ENCODE measurements around the gene C9orf40. TPM values are rescaled to one million over a fixed set of nuclear protein-coding genes. Genes with fewer than 3 reads are reported as not detected.

The C9orf40 gene
- total RNA-seq, 1 experiment from 2014 or later: 8.0 TPM

- Histone ChIP-seq H3K27me3 (ENCODE audit: low read length) (no peaks in the 10 kb centered on the region), H4K20me1 (ENCODE audit: insufficient read depth, low read depth, low read length) (0 out of 2 replicates have a peak, but pooled peaks cover 5% of the 10 kb centered on the region), H3K27ac (ENCODE audit: low read length) (no peak overlapping the region), H3K79me2 (ENCODE audit: low read length) (peaks cover 18% of the 10 kb centered on the region), H3K36me3 (ENCODE audit: insufficient read depth, low read length) (0 out of 2 replicates have a peak, but pooled peaks cover 5% of the 10 kb centered on the region), H3K9ac (ENCODE audit: low read length) (peak overlapping the region; percentile 99), H3K4me2 (ENCODE audit: low read depth, low read length, poor library complexity, severe bottlenecking) (peak overlapping the region; percentile 96), H3K4me3 (ENCODE audit: low read length) (peak overlapping the region; percentile 93), H2AFZ (ENCODE audit: low read length) (peak overlapping the region; percentile 46; the same call in 1 of the 2 replicates), H3K4me1 (ENCODE audit: low read length) (peaks cover 31% of the 10 kb centered on the region), H3K9me2 (replicated peaks; ENCODE audit: insufficient read depth, low read length) (no peaks in the 10 kb centered on the region), H3K9me3 (ENCODE audit: low read length) (no peaks in the 10 kb centered on the region)
- peak; percentile 79 for DNase-seq
These were observed 974 bp downstream of the C9orf40 start for GRCh38 chr9:74951725-74952151.

GRCh38 chr9:74951107-74951720, 1.5 kb downstream of the C9orf40 start:
- Histone ChIP-seq H3K4me3 (ENCODE audit: low read length) (peak overlapping the region; percentile 93), H3K79me2 (ENCODE audit: low read length) (peaks cover 18% of the 10 kb centered on the region), H2AFZ (ENCODE audit: low read length) (peak overlapping the region; percentile 46; the same call in 1 of the 2 replicates)

GRCh38 chr9:74949859-74950855, 2.6 kb downstream of the C9orf40 start:
- Histone ChIP-seq H4K20me1 (ENCODE audit: insufficient read depth, low read depth, low read length) (0 out of 2 replicates have a peak, but pooled peaks cover 8% of the 10 kb centered on the region), H3K36me3 (ENCODE audit: insufficient read depth, low read length) (0 out of 2 replicates have a peak, but pooled peaks cover 5% of the 10 kb centered on the region), H3K27me3 (ENCODE audit: low read length) (no peaks in the 10 kb centered on the region), H3K9me3 (ENCODE audit: low read length) (no peaks in the 10 kb centered on the region), H3K9ac (ENCODE audit: low read length) (no peak overlapping the region), H2AFZ (ENCODE audit: low read length) (no peak overlapping the region), H3K27ac (ENCODE audit: low read length) (no peak overlapping the region), H3K4me2 (ENCODE audit: low read depth, low read length, poor library complexity, severe bottlenecking) (peak overlapping the region; percentile 96), H3K79me2 (ENCODE audit: low read length) (peaks cover 18% of the 10 kb centered on the region), H3K9me2 (replicated peaks; ENCODE audit: insufficient read depth, low read length) (no peaks in the 10 kb centered on the region), H3K4me1 (ENCODE audit: low read length) (peaks cover 31% of the 10 kb centered on the region), H3K4me3 (ENCODE audit: low read length) (no peak overlapping the region)
- no peak for DNase-seq

More at GRCh38 chr9:74951107-74951720, 1.5 kb downstream of the C9orf40 start:
- 0 out of 2 replicates have a peak, but pooled peaks cover 5% of the 10 kb centered on the region for H3K36me3 ChIP-seq (ENCODE audit: insufficient read depth, low read length)
- DNase-seq: no peak
- H3K9ac ChIP-seq (ENCODE audit: low read length): peak overlapping the region; percentile 99
- H4K20me1 ChIP-seq (ENCODE audit: insufficient read depth, low read depth, low read length): 0 out of 2 replicates have a peak, but pooled peaks cover 5% of the 10 kb centered on the region
- H3K27ac ChIP-seq (ENCODE audit: low read length): no peak overlapping the region
- peak overlapping the region; percentile 96 for H3K4me2 ChIP-seq (ENCODE audit: low read depth, low read length, poor library complexity, severe bottlenecking)
- H3K4me1 ChIP-seq (ENCODE audit: low read length): peaks cover 31% of the 10 kb centered on the region
- H3K9me2 ChIP-seq (replicated peaks; ENCODE audit: insufficient read depth, low read length): no peaks in the 10 kb centered on the region
- H3K9me3 ChIP-seq (ENCODE audit: low read length): no peaks in the 10 kb centered on the region
- no peaks in the 10 kb centered on the region for H3K27me3 ChIP-seq (ENCODE audit: low read length)

GRCh38 chr9:74948937-74949336, 3.8 kb downstream of the C9orf40 start:
- H3K27me3 ChIP-seq (ENCODE audit: low read length): no peaks in the 10 kb centered on the region
- 0 out of 2 replicates have a peak, but pooled peaks cover 8% of the 10 kb centered on the region for H4K20me1 ChIP-seq (ENCODE audit: insufficient read depth, low read depth, low read length)
- H3K4me2 ChIP-seq (ENCODE audit: low read depth, low read length, poor library complexity, severe bottlenecking): no peak overlapping the region
- H3K9me3 ChIP-seq (ENCODE audit: low read length): no peaks in the 10 kb centered on the region
- H3K9me2 ChIP-seq (replicated peaks; ENCODE audit: insufficient read depth, low read length): no peaks in the 10 kb centered on the region
- H2AFZ ChIP-seq (ENCODE audit: low read length): no peak overlapping the region
- H3K4me1 ChIP-seq (ENCODE audit: low read length): peaks cover 27% of the 10 kb centered on the region
- H3K27ac ChIP-seq (ENCODE audit: low read length): no peak overlapping the region
- H3K9ac ChIP-seq (ENCODE audit: low read length): no peak overlapping the region
- H3K36me3 ChIP-seq (ENCODE audit: insufficient read depth, low read length): 0 out of 2 replicates have a peak, but pooled peaks cover 5% of the 10 kb centered on the region
- DNase-seq: no peak
- H3K4me3 ChIP-seq (ENCODE audit: low read length): no peak overlapping the region
- peaks cover 18% of the 10 kb centered on the region for H3K79me2 ChIP-seq (ENCODE audit: low read length)

GRCh38 chr9:74946686-74947085, 6.0 kb downstream of the C9orf40 start:
- Histone ChIP-seq H3K27me3 (ENCODE audit: low read length) (no peaks in the 10 kb centered on the region), H3K4me1 (ENCODE audit: low read length) (peaks cover 17% of the 10 kb centered on the region), H3K9ac (ENCODE audit: low read length) (no peak overlapping the region), H3K9me3 (ENCODE audit: low read length) (no peaks in the 10 kb centered on the region), H3K4me3 (ENCODE audit: low read length) (no peak overlapping the region), H3K36me3 (ENCODE audit: insufficient read depth, low read length) (0 out of 2 replicates have a peak, but pooled peaks cover 5% of the 10 kb centered on the region), H3K27ac (ENCODE audit: low read length) (no peak overlapping the region), H3K4me2 (ENCODE audit: low read depth, low read length, poor library complexity, severe bottlenecking) (no peak overlapping the region), H2AFZ (ENCODE audit: low read length) (no peak overlapping the region), H4K20me1 (ENCODE audit: insufficient read depth, low read depth, low read length) (0 out of 2 replicates have a peak, but pooled peaks cover 8% of the 10 kb centered on the region), H3K9me2 (replicated peaks; ENCODE audit: insufficient read depth, low read length) (no peaks in the 10 kb centered on the region), H3K79me2 (ENCODE audit: low read length) (peaks cover 16% of the 10 kb centered on the region)
- no peak for DNase-seq

- Histone ChIP-seq H3K9me3 (ENCODE audit: low read length) (no peaks in the 10 kb centered on the region), H2AFZ (ENCODE audit: low read length) (no peak overlapping the region), H3K4me2 (ENCODE audit: low read depth, low read length, poor library complexity, severe bottlenecking) (no peak overlapping the region), H3K9ac (ENCODE audit: low read length) (no peak overlapping the region), H3K4me3 (ENCODE audit: low read length) (no peak overlapping the region), H3K27ac (ENCODE audit: low read length) (no peak overlapping the region), H3K27me3 (ENCODE audit: low read length) (no peaks in the 10 kb centered on the region), H4K20me1 (ENCODE audit: insufficient read depth, low read depth, low read length) (0 out of 2 replicates have a peak, but pooled peaks cover 3% of the 10 kb centered on the region), H3K79me2 (ENCODE audit: low read length) (no peaks in the 10 kb centered on the region), H3K9me2 (replicated peaks; ENCODE audit: insufficient read depth, low read length) (no peaks in the 10 kb centered on the region), H3K4me1 (ENCODE audit: low read length) (no peaks in the 10 kb centered on the region), H3K36me3 (ENCODE audit: insufficient read depth, low read length) (0 out of 2 replicates have a peak, but pooled peaks cover 2% of the 10 kb centered on the region)
- no peak for DNase-seq
These were observed 9.9 kb downstream of the C9orf40 start for GRCh38 chr9:74942801-74943200.

- H3K4me2 ChIP-seq (ENCODE audit: low read depth, low read length, poor library complexity, severe bottlenecking): no peak overlapping the region
- H3K9me3 ChIP-seq (ENCODE audit: low read length): no peaks in the 10 kb centered on the region
- no peak overlapping the region for H3K9ac ChIP-seq (ENCODE audit: low read length)
- H3K79me2 ChIP-seq (ENCODE audit: low read length): no peaks in the 10 kb centered on the region
- no peak overlapping the region for H3K4me3 ChIP-seq (ENCODE audit: low read length)
- H3K9me2 ChIP-seq (replicated peaks; ENCODE audit: insufficient read depth, low read length): no peaks in the 10 kb centered on the region
- DNase-seq: no peak
- H2AFZ ChIP-seq (ENCODE audit: low read length): no peak overlapping the region
- no peaks in the 10 kb centered on the region for H3K4me1 ChIP-seq (ENCODE audit: low read length)
- H3K27me3 ChIP-seq (ENCODE audit: low read length): no peaks in the 10 kb centered on the region
- no peaks in the 10 kb centered on the region for H4K20me1 ChIP-seq (ENCODE audit: insufficient read depth, low read depth, low read length)
- H3K36me3 ChIP-seq (ENCODE audit: insufficient read depth, low read length): no peaks in the 10 kb centered on the region
- no peak overlapping the region for H3K27ac ChIP-seq (ENCODE audit: low read length)
These were observed 12.1 kb downstream of the C9orf40 start for GRCh38 chr9:74940600-74940999.

GRCh38 chr9:74935008-74935407, 17.7 kb downstream of the C9orf40 start:
- no peaks in the 10 kb centered on the region for H3K9me2 ChIP-seq (replicated peaks; ENCODE audit: insufficient read depth, low read length)
- H3K79me2 ChIP-seq (ENCODE audit: low read length): no peaks in the 10 kb centered on the region
- no peak for DNase-seq
- H4K20me1 ChIP-seq (ENCODE audit: insufficient read depth, low read depth, low read length): no peaks in the 10 kb centered on the region
- no peaks in the 10 kb centered on the region for H3K27me3 ChIP-seq (ENCODE audit: low read length)
- no peak overlapping the region for H3K4me2 ChIP-seq (ENCODE audit: low read depth, low read length, poor library complexity, severe bottlenecking)
- H3K27ac ChIP-seq (ENCODE audit: low read length): no peak overlapping the region
- H3K9ac ChIP-seq (ENCODE audit: low read length): no peak overlapping the region
- H3K4me1 ChIP-seq (ENCODE audit: low read length): no peaks in the 10 kb centered on the region
- no peak overlapping the region for H2AFZ ChIP-seq (ENCODE audit: low read length)
- H3K4me3 ChIP-seq (ENCODE audit: low read length): no peak overlapping the region
- no peaks in the 10 kb centered on the region for H3K9me3 ChIP-seq (ENCODE audit: low read length)
- no peaks in the 10 kb centered on the region for H3K36me3 ChIP-seq (ENCODE audit: insufficient read depth, low read length)

Data from Karpas-422 (cell line).